Transverse colon (tissue), 4 donors: ENCODE measurements around the gene GRIK4. TPM values are rescaled to one million over a fixed set of nuclear protein-coding genes. Genes with fewer than 3 reads are reported as not detected.
A peak's percentile ranks its signal among the peaks of the same experiment; 100 is the strongest.

Source experiments
- DNase-seq: peaks from one replicate; pipeline ENCODE4 v3.0.0-alpha.2; 2019
- H3K27ac ChIP-seq, 4 donors: fragments of 200-600 bp; sonication (generic); 2 replicates each; pipeline ENCODE4 v1.5.1; 2016 to 2018; ENCODE audit warnings: inconsistent platforms in 4 of 4
- H3K27me3 ChIP-seq: fragments of 200-600 bp; sonication (generic); 2 replicates; pipeline ENCODE4 v1.5.1; 2017; ENCODE audit warnings: inconsistent platforms
- H3K36me3 ChIP-seq, 4 donors: fragments of 200-600 bp; sonication (generic); 2 replicates each; pipeline ENCODE4 v1.5.1; 2017 to 2019; ENCODE audit warnings: inconsistent platforms in 4 of 4
- H3K4me1 ChIP-seq, 4 donors: fragments of 200-600 bp; sonication (generic); 2 replicates each; pipeline ENCODE4 v1.5.1; 2017 to 2020; ENCODE audit warnings: inconsistent platforms in 4 of 4
- H3K4me3 ChIP-seq, 4 donors: fragments of 200-600 bp; sonication (generic); 1 replicate in 1 of 4; 2 replicates in 3 of 4; pipeline versions ENCODE4 v1.5.1 to v1.6.1; 2017 to 2019; ENCODE audit warnings: inconsistent platforms in 4 of 4
- H3K9me3 ChIP-seq, 2 donors: fragments of 200-600 bp; sonication (generic); 2 replicates each; pipeline ENCODE4 v1.5.1; 2017 to 2019; ENCODE audit warnings: inconsistent platforms in 2 of 2
- EP300 ChIP-seq: sonication (generic); formaldehyde crosslinking; IDR thresholded peaks from one replicate; pipeline ENCODE4 v1.6.1; 2017; ENCODE audit warnings: antibody characterized with exemption, low read depth
- POLR2A ChIP-seq: fragments of 450-650 bp; IDR thresholded peaks from one replicate; pipeline ENCODE4 v1.6.1; 2016; ENCODE audit warnings: antibody characterized with exemption, mild to moderate bottlenecking, moderate library complexity
- POLR2AphosphoS5 ChIP-seq, 3 donors: sonication (generic); formaldehyde crosslinking; IDR thresholded peaks; one replicate each; pipeline ENCODE4 v1.6.1; 2016; ENCODE audit warnings: antibody characterized with exemption in 3 of 3
- whole genome bisulfite sequencing, 2 donors: methylation state at CpG; one replicate each; pipeline ENCODE4 v1.1.5; 2018; ENCODE audit warnings: low coverage in 1 of 2; 5-methylcytosine and 5-hydroxymethylcytosine counted together
- in situ Hi-C, 4 donors: fragments of 200-750 bp; cut with MboI; loops; one replicate each; pipeline versions ENCODE4 v1.15.0 to v1.15.1; 2017; ENCODE audit warnings: low sequenced_read_pairs in 3 of 4, low pct_ligation_motif_present in 1 of 4, low pct_unique_long_range_greater_than_20kb in 1 of 4
- intact Hi-C: fragments of 100-400 bp; cut with DNase I; formaldehyde crosslinking; loops from one replicate; pipeline ENCODE4 v1.15.1; 2023; ENCODE audit warnings: low total_unique reads
- total RNA-seq, 4 donors: library from RNA; depleted of rRNA; stranded (reverse); fragments of >200 nt; gene quantifications; one replicate each; pipeline ENCODE4 v1.1.0, GENCODE V29; 2016
- TF ChIP-seq, protein P1 (sequence below), 5 experiments: fragments of 200-600 bp in 3 of 5; fragments of 450-650 bp in 2 of 5; sonication (generic) in 3 of 5; IDR thresholded peaks; 1 replicate in 2 of 5; 2 replicates in 3 of 5; pipeline ENCODE4 v1.5.1; 2016 to 2017; ENCODE audit warnings: antibody characterized with exemption in 5 of 5, inconsistent platforms in 3 of 5, mild to moderate bottlenecking in 2 of 5, moderate library complexity in 1 of 5

The GRIK4 gene
- total RNA-seq, 4 donors from 2014 or later = 2.6 TPM; not detected in 3

GRCh38 chr11:120945042-120945441, 433.5 kb downstream of the GRIK4 start:
- in situ Hi-C loops (loop anchor here in 1 of 4 donors (25.0 kb wide), 1 partner anchor 167 kb away; the partner anchor contains the start of gene TECTA), intact Hi-C loops (no loop called here)
- TF ChIP-seq, protein P1, sequence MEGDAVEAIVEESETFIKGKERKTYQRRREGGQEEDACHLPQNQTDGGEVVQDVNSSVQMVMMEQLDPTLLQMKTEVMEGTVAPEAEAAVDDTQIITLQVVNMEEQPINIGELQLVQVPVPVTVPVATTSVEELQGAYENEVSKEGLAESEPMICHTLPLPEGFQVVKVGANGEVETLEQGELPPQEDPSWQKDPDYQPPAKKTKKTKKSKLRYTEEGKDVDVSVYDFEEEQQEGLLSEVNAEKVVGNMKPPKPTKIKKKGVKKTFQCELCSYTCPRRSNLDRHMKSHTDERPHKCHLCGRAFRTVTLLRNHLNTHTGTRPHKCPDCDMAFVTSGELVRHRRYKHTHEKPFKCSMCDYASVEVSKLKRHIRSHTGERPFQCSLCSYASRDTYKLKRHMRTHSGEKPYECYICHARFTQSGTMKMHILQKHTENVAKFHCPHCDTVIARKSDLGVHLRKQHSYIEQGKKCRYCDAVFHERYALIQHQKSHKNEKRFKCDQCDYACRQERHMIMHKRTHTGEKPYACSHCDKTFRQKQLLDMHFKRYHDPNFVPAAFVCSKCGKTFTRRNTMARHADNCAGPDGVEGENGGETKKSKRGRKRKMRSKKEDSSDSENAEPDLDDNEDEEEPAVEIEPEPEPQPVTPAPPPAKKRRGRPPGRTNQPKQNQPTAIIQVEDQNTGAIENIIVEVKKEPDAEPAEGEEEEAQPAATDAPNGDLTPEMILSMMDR (IDR thresholded peaks at IDR 0.05) = peak in 1 of 5 experiments; percentile 2
- TF ChIP-seq POLR2A (no peak), POLR2AphosphoS5 (IDR thresholded peaks at IDR 0.05) (no peak)
- peaks cover 9% of the 10 kb centered on the region for H3K27me3 ChIP-seq
- H3K4me3 ChIP-seq = no peak overlapping the region
- no peaks in the 10 kb centered on the region for H3K4me1 ChIP-seq
- no peak for DNase-seq
- no peaks in the 10 kb centered on the region for H3K36me3 ChIP-seq
- H3K27ac ChIP-seq = no peak overlapping the region
- peaks cover 0 to 5% of the 10 kb centered on the region in 2 donors for H3K9me3 ChIP-seq
- 79 to 89% methylated on average over 2 to 5 of the region's 5 CpGs for WGBS, 2 donors

DNA sequence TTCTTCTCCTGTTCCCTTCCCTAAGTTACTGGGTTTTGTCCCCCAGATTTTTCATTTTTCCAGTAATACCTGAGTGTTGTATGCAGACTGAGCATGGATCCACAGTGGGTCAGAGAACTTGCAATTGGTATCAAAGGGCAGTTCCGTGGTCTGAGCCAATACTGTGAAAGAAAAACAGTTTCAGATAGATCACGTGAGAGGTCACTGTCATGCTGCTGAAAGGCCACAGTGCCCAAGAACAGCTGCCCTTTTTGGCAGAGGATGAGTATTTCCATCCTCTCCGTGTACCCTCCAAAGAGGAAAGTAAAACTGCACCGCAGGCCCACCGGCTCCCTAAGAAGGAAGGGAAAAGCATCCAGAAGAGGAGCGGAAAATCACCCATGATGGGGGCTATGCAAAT, 439.3 kb downstream of the GRIK4 start:
- Histone ChIP-seq H3K9me3 (no peaks in the 10 kb centered on the region), H3K4me1 (peaks cover 0 to 5% (median 2%) of the 10 kb centered on the region in 4 donors), H3K36me3 (no peaks in the 10 kb centered on the region), H3K27me3 (peaks cover 13% of the 10 kb centered on the region), H3K4me3 (no peak overlapping the region), H3K27ac (no peak overlapping the region)
- WGBS, 2 donors = 54 to 80% methylated on average over 3 to 6 of the region's 6 CpGs
- intact Hi-C loops (no loop called here), in situ Hi-C loops (loop anchor here in 3 of 4 donors (25.0 kb wide), 1 partner anchor 439 kb away; the partner anchor contains the start of gene GRIK4 (in 3 of the 3))
- DNase-seq = no peak
- TF ChIP-seq EP300 (no peak), POLR2AphosphoS5 (IDR thresholded peaks at IDR 0.05) (no peak), POLR2A (no peak)
- TF ChIP-seq, protein P1 (IDR thresholded peaks at IDR 0.05) = no peak

DNA sequence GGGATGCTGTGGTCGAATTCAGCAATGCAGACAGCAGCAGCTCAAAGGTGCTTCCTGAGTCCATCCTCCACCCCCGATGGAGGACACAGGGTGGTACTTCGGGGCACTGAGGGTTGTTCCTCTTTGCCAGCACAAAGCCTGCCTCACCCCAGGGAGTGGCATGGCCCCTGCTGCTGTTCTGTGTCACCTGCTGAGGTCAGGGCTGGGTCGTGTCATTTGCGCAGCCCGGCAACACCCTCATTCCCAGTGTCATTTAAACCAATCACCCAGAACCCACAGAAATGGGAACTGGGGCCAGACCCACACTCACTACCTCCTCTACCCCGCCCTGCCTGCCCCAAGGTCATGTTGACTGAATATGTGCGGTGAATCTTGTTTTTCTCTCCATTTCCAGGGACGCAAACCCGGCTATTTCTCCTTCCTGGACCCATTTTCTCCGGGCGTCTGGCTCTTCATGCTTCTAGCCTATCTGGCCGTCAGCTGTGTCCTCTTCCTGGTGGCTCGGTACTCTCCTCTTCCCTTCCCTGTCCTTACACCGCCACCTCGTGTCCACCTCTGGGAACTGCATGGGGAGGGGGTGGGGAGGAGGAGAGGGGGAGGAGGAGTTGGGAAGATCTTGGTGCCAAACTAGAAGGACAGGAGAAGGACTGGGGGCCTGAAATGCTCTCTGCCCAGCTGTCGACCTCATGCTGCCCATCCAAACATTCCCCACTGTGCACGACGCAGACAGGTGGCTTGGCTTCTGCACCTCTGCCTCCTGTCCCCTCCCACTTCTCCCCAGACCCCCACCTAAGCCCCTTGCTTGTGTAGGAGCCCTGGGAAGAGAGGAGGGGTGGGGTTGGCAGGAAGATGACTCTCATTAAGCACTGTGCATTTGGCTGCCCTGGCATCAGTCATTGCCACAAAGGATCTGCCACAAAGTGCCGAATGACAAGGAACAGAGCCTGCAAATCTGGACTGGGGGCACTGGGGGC, 441.2 kb downstream of the GRIK4 start:
- in situ Hi-C loops = loop anchor here in 3 of 4 donors (25.0 kb wide), 1 partner anchor 440 kb away; the partner anchor contains the start of gene GRIK4 (in 3 of the 3)

More for the DNA sequence above, 441.2 kb downstream of the GRIK4 start:
- Histone ChIP-seq H3K36me3 (no peaks in the 10 kb centered on the region), H3K9me3 (no peaks in the 10 kb centered on the region), H3K4me1 (peaks cover 0 to 5% (median 2%) of the 10 kb centered on the region in 4 donors), H3K4me3 (peak overlapping the region in 2 of 4 donors; percentile 7 to 28), H3K27ac (no peak overlapping the region), H3K27me3 (peaks cover 12% of the 10 kb centered on the region)
- 11 to 15% methylated on average over 3 to 20 of the region's 20 CpGs for WGBS, 2 donors
- intact Hi-C loops = no loop called here
- TF ChIP-seq EP300 = no peak
- no peak for TF ChIP-seq POLR2A
- TF ChIP-seq POLR2AphosphoS5 (IDR thresholded peaks at IDR 0.05) = no peak
- TF ChIP-seq, protein P1 (IDR thresholded peaks at IDR 0.05) = peak; percentile 63 to 80 (median 71)
- peak; percentile 79 for DNase-seq
